Gastrocnemius medialis (tissue), 4 donors: ENCODE results near the gene RCAN2. TPM values are rescaled to one million over a fixed set of nuclear protein-coding genes. Genes with fewer than 3 reads are reported as not detected.
A peak's percentile ranks its signal among the peaks of the same experiment; 100 is the strongest.

Experiments used
- ATAC-seq, 2 donors: fragments of 150-250 bp; one replicate each; pipeline ENCODE4 v1.9.1; 2016
- DNase-seq, 2 donors: peaks; one replicate each; pipeline ENCODE4 v3.0.0-alpha.2; 2019
- H3K27ac ChIP-seq, 4 donors: fragments of 200-600 bp; sonication (generic); 1 replicate in 1 of 4; 2 replicates in 3 of 4; pipeline ENCODE4 v1.5.1; 2016 to 2018; ENCODE audit warnings: mild to moderate bottlenecking in 2 of 4, moderate library complexity in 1 of 4
- H3K27me3 ChIP-seq, 3 donors: fragments of 200-600 bp; sonication (generic) in 2 of 3; 1 replicate in 1 of 3; 2 replicates in 2 of 3; pipeline versions ENCODE4 v1.5.1 to v1.6.0; 2016 to 2019; ENCODE audit warnings: mild to moderate bottlenecking in 1 of 3, moderate library complexity in 1 of 3
- H3K36me3 ChIP-seq, 2 donors: fragments of 200-600 bp; sonication (generic) in 1 of 2; one replicate each; pipeline ENCODE4 v1.5.1; 2017 to 2018
- H3K4me1 ChIP-seq, 2 donors: fragments of 200-600 bp; sonication (generic) in 1 of 2; one replicate each; pipeline ENCODE4 v1.5.1; 2016 to 2017; ENCODE audit warnings: mild to moderate bottlenecking in 2 of 2
- H3K4me3 ChIP-seq, 4 donors: fragments of 200-600 bp; sonication (generic) in 3 of 4; 1 replicate in 1 of 4; 2 replicates in 3 of 4; pipeline ENCODE4 v1.5.1; 2016 to 2019; ENCODE audit warnings: mild to moderate bottlenecking in 2 of 4
- H3K9me3 ChIP-seq, 3 donors: fragments of 200-600 bp; sonication (generic) in 2 of 3; 1 replicate in 1 of 3; 2 replicates in 2 of 3; pipeline ENCODE4 v1.5.1; 2016 to 2019
- CTCF ChIP-seq, 5 experiments: fragments of 450-650 bp in 3 of 5; fragments of 200-600 bp in 2 of 5; sonication (generic) in 2 of 5; IDR thresholded peaks in 4 of 5; conservative IDR thresholded peaks in 1 of 5; 1 replicate in 4 of 5; 2 replicates in 1 of 5; pipeline ENCODE4 v1.5.1; 2016 to 2019; ENCODE audit warnings: antibody characterized with exemption in 5 of 5, mild to moderate bottlenecking in 3 of 5, moderate library complexity in 3 of 5
- POLR2A ChIP-seq, 2 donors: fragments of 450-650 bp; IDR thresholded peaks; one replicate each; pipeline ENCODE4 v1.6.1; 2017; ENCODE audit warnings: antibody characterized with exemption in 2 of 2, mild to moderate bottlenecking in 2 of 2, moderate library complexity in 2 of 2
- in situ Hi-C, 4 donors: fragments of 200-750 bp; cut with MboI; loops; one replicate each; pipeline versions ENCODE4 v1.15.0 to v1.8.0; 2017; ENCODE audit warnings: low sequenced_read_pairs in 4 of 4
- intact Hi-C: fragments of 100-400 bp; cut with DNase I; formaldehyde crosslinking; loops from one replicate; pipeline ENCODE4 v1.15.1; 2023; ENCODE audit warnings: low total_unique reads
- total RNA-seq, 4 donors: library from RNA; depleted of rRNA; stranded (reverse); fragments of >200 nt; gene quantifications; one replicate each; pipeline versions ENCODE4 v1.1.0 to v1.2.3, GENCODE V29; 2016

Gene RCAN2
- total RNA-seq, 4 donors from 2014 or later, result 26.2 to 88.8 (median 43.2) TPM

- ATAC-seq (no peak), DNase-seq (no peak)
- in situ Hi-C loops, result no loop called here
- H3K9me3 ChIP-seq, result no peaks in the 10 kb centered on the region
- intact Hi-C loops, result no loop called here
- peak overlapping the region in 2 of 4 donors; percentile 71 to 85 for H3K27ac ChIP-seq
- H3K4me3 ChIP-seq, result no peak overlapping the region
- TF ChIP-seq POLR2A (IDR thresholded peaks at IDR 0.05) (no peak), CTCF (IDR thresholded peaks at IDR 0.05 in 4 of 5, conservative IDR thresholded peaks at IDR 0.05 in 1 of 5) (no peak)
- H3K36me3 ChIP-seq, result no peaks in the 10 kb centered on the region
- peaks cover 38 to 64% of the 10 kb centered on the region in 2 donors for H3K4me1 ChIP-seq
- H3K27me3 ChIP-seq, result no peaks in the 10 kb centered on the region
These were observed 24.7 kb downstream of the RCAN2 start for GRCh38 chr6:46466570-46466969.

GRCh38 chr6:46465294-46466165 lies 25.7 kb downstream of the RCAN2 start:
- ATAC-seq (no peak), DNase-seq (no peak)
- Histone ChIP-seq H3K9me3 (no peaks in the 10 kb centered on the region), H3K4me3 (no peak overlapping the region), H3K36me3 (no peaks in the 10 kb centered on the region), H3K27ac (peak overlapping the region in 2 of 4 donors; percentile 71 to 85), H3K27me3 (no peaks in the 10 kb centered on the region), H3K4me1 (peaks cover 38 to 54% of the 10 kb centered on the region in 2 donors)
- TF ChIP-seq POLR2A (IDR thresholded peaks at IDR 0.05) (no peak), CTCF (IDR thresholded peaks at IDR 0.05 in 4 of 5, conservative IDR thresholded peaks at IDR 0.05 in 1 of 5) (no peak)
- in situ Hi-C loops, result no loop called here
- intact Hi-C loops, result no loop called here

DNA sequence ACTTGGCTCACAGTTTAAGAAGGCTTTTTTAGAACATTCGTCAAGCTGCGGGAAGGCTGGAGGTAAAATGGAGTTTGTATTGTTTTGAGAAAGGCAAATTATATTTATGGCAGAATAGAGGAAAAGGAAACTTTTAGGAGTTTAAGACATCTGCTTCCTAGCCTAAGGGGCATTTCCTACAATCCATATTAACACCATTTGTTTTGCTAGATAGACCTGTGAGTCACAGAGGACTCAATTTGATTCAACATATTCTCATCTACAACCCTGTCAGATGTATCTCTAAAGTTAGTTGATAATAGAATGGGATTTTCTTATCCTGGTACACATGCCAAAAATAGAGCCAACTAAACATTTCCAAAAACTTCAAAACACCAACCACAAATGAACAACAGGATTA lies 35.0 kb downstream of the RCAN2 start:
- Histone ChIP-seq H3K27me3 (no peaks in the 10 kb centered on the region), H3K4me1 (peaks cover 22 to 47% of the 10 kb centered on the region in 2 donors), H3K4me3 (no peak overlapping the region), H3K27ac (peak overlapping the region in 2 of 4 donors; percentile 22 to 55), H3K36me3 (no peaks in the 10 kb centered on the region), H3K9me3 (no peaks in the 10 kb centered on the region)
- no peak for DNase-seq
- TF ChIP-seq POLR2A (IDR thresholded peaks at IDR 0.05), result no peak
- no peak for TF ChIP-seq CTCF (IDR thresholded peaks at IDR 0.05 in 4 of 5, conservative IDR thresholded peaks at IDR 0.05 in 1 of 5)
- ATAC-seq, result no peak
- intact Hi-C loops (no loop called here), in situ Hi-C loops (no loop called here)

GRCh38 chr6:46454691-46455090 lies 36.6 kb downstream of the RCAN2 start:
- H3K9me3 ChIP-seq, result no peaks in the 10 kb centered on the region
- peaks cover 22 to 47% of the 10 kb centered on the region in 2 donors for H3K4me1 ChIP-seq
- in situ Hi-C loops (no loop called here), intact Hi-C loops (no loop called here)
- no peaks in the 10 kb centered on the region for H3K27me3 ChIP-seq
- H3K36me3 ChIP-seq, result no peaks in the 10 kb centered on the region
- H3K27ac ChIP-seq, result peak overlapping the region in 2 of 4 donors; percentile 23 to 55
- ATAC-seq (no peak), DNase-seq (no peak)
- no peak for TF ChIP-seq CTCF (IDR thresholded peaks at IDR 0.05 in 4 of 5, conservative IDR thresholded peaks at IDR 0.05 in 1 of 5)
- no peak for TF ChIP-seq POLR2A (IDR thresholded peaks at IDR 0.05)
- H3K4me3 ChIP-seq, result no peak overlapping the region
